ENCODE measurements around the gene MYG1.
"Not testable (repeated sequence)": the region's sequence is repeated elsewhere in the genome, so short reads cannot be mapped to it uniquely, and the experiment has no call there.

The MYG1 gene

GRCh38 chr12:53328043-53328435 lies 28.5 kb downstream of the MYG1 start:
- DNase-seq = no peak

DNA sequence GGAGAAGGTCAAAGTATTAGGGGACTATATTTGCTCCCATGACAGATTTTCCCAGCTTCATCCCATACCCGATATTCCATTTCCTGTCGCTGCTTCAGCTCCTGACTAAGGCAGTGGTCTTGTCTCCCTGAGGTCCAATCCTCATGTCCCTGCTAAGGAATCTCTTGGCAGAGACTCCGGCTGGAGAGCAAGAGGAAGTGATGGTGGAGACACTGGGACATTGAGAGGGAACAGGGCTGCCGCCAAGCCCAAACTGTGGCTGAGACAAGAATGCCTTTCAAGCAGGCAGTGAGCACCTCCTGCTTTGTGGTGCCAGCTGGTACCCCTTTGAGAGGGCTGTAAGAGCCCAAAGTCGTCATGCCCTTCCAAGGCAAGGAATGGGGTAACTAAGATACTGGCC lies 31.2 kb downstream of the MYG1 start:
- no peak for DNase-seq

- DNase-seq = not testable (repeated sequence)
Measured at GRCh38 chr12:53332339-53332738, 32.8 kb downstream of the MYG1 start.

- no peak for DNase-seq
Measured at GRCh38 chr12:53332744-53333143, 33.2 kb downstream of the MYG1 start.

- no peak for DNase-seq
Measured at GRCh38 chr12:53333289-53333688, 33.8 kb downstream of the MYG1 start.

DNA sequence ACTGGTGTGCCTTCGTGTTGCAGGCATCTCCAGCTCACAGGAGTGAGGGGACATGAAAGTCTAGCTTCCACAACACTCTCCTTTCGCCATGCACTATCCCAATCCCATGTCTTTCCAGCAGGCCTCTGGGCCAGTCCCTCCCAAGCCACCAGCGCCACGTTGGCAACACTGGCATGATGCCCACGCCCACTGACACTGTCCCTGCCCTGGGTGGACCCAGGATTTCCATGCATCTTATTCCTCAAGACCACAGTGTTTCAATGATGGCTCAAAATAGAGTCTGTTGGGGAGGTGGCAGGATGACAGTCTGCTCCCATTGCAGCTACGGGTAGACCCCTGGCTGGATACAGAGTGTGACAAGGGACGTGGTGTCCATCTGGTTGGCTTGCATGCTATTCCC lies 34.4 kb downstream of the MYG1 start:
- DNase-seq = no peak

GRCh38 chr12:53334822-53335221 lies 35.3 kb downstream of the MYG1 start:
- DNase-seq = no peak

DNA sequence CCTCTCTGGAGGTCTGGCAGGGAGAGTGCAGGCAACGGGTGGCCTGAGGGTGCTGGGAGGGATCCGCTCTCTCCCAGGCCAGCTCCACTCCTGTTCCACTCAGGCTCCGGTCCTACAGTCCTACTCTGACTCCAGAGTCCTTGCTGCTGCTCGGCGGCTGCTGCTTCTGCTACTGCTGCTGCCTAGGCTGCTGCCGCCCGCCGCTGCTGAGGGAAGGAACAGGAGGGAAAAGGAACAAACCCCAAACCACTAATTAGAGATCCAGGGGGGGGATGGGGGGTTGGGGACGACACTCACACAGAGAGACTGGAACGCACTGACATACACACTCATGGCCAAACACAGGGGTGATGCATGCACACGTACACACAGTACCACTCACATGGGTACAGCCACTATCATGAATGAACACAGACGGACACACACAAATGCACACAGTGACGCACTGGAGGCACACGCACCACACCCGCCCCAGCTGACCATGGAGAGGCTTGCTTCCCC lies 36.7 kb downstream of the MYG1 start, which contains the start of gene SP7:
SP7 (minus strand) TSS at position 174 of the 501 bp plus-strand sequence. CDS start 708 bp downstream, outside the sequence.
- no peak for DNase-seq

DNA sequence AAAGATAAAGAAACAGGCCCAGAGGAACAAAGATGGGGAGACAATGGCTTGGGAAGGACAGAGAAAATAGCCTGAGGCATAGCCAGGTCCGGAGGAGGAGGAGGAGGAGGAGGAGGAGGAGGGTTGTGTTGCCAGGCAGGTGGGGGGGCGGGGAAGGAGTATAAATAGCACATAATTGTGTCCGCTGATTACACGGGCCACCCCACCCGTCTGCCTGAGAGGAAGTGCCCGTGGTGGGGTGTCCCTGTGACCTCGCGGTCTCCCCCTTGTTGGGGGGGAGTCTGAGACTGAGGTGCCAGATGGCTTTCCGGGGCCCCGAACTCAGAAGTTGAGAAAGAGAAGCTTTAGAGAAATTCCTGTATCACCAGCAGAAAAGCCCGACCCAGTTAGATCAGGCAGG lies 38.5 kb downstream of the MYG1 start:
- DNase-seq = no peak

DNA sequence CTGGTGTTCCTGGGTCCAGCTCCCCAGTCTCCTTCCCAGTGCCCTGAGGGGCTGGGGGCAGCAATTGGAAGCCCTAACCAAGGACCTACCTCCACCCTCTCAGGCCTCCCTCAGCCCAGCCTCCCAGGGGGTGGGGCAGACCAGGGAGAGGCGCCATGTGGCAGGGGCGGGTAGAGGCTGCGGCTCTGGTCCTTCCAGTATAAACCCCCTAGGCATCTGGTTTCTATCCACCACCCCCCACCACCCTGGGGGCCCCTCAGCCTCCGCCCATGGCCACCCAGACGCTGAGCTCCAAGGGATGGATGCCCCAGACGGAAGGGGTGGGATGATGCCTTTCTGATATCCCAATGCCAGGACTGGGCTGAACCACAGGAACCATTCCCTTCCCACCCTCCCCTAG lies 39.4 kb downstream of the MYG1 start:
- no peak for DNase-seq

DNA sequence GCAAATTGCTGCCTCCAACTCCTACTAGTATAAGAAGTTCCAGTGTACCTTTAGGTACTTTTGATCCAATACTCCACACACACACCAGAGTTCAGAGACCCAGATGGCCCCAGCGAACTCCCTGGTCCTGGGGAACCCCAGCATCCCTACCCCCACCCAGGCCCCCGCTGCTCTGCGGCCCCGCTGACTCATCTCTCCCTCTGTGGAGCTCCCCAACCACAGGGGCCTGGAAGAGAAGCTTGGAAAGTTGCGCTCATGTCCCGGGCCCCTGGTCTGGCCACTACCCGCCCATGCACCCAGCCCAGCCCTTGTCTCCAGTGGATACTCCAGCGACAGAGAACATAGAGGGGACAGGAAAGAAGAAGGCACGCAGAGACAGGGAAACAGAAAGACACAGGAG lies 40.9 kb downstream of the MYG1 start:
- no peak for DNase-seq

DNA sequence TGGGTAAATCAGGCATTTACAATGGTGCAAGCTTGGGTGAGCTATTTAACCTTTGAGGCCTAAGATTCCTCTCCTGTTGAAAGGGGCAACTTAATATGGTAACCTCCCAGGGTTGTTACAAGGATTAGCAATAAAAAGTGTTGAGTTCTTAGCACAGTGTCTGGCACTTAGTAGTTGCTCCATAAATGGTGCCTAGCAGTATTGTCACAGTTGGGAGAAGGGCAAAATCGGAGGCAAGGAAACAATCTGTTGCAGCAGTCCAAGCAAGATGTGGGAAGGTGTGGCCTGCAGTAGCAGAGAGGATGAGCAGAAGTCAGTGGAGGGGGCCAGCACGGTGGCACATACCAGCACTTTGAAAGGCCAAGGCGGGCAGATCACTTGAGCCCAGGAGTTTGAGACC lies 44.0 kb downstream of the MYG1 start:
- no peak for DNase-seq

DNA sequence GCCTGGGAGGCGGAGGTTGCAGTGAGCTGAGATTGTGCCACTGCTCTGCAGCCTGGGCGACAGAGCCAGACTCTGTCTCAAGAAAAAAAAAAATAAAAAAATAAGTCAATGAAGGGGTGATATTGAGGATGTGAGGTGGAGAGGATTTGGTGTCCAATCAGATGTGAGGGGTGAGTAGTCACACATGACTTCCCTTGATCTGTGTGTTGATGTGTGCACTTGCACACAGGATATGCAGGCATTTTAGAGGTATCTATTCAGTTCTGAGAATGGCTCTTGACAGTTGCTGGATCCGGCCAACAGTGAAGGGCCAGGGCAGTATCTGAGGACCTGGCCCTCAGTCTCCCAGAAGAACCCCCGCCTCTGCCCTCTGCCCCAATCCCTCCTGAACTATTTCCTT lies 44.5 kb downstream of the MYG1 start:
- DNase-seq = no peak

GRCh38 chr12:53344487-53344823 lies 45.0 kb downstream of the MYG1 start:
- DNase-seq = no peak

DNA sequence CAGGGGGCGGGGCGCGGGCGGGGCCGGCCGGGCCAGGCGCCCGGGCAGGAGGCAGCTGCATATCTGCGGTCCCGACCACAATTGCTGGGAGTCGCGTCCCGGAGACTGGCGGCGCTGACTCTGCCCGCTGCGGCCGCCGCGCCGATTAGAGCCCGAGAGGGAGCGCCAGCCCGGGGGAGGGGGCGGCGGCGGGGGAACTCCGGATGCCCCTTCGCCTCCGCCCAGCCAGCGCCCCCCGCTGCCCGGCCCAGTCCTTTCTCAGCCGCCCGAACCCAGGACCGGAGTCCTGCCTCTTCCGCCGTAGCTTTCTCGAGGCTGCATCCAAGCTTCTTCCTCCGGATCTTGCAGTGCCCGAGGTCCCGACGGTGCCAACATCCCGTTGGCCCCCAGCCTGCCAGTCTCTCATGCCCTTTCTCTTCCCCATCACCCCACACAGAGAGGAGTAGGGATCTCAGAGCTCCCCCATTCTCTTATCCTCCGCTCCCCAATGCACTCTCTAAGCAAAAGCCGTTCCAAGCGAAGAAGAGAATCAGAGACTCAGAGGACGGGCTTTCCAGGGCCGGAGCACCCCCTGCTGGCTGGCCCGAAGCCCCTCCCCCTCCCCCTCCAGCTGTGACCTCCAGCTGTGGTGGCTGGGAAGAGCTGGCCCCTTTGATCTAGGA lies 45.5 kb downstream of the MYG1 start:
- DNase-seq = peak; percentile 29

- no peak for DNase-seq
Measured at GRCh38 chr12:53345486-53346188, 46.1 kb downstream of the MYG1 start.

- no peak for DNase-seq
Measured at GRCh38 chr12:53346491-53346890, 47.0 kb downstream of the MYG1 start.

GRCh38 chr12:53347905-53348304 lies 48.4 kb downstream of the MYG1 start:
- DNase-seq = no peak

- DNase-seq = no peak
Measured at GRCh38 chr12:53352331-53353256, 53.1 kb downstream of the MYG1 start.

GRCh38 chr12:53353257-53353655 lies 53.8 kb downstream of the MYG1 start:
- DNase-seq = no peak

- no peak for DNase-seq
Measured at GRCh38 chr12:53355121-53355520, 55.6 kb downstream of the MYG1 start.

All from activated gamma-delta T cell (primary cell).